Measurements from ENCODE around the gene TNFSF13.

The TNFSF13 gene

GRCh38 chr17:7558544-7559319 is at the start of gene TNFSF13:
Gene TNFSF13, plus strand, starts transcription at chr17:7558750. Its CDS starts 290 bp downstream, at chr17:7559040.
- no peak for DNase-seq

- no peak for DNase-seq
These were observed 49.7 kb upstream of the TNFSF13 start for GRCh38 chr17:7508846-7509245.

- no peak for DNase-seq
These were observed 48.6 kb upstream of the TNFSF13 start for GRCh38 chr17:7509937-7510336.

- no peak for DNase-seq
These were observed 47.4 kb upstream of the TNFSF13 start for GRCh38 chr17:7511108-7511507.

GRCh38 chr17:7512105-7512504 is 46.4 kb upstream of the TNFSF13 start:
- DNase-seq: no peak

- DNase-seq: no peak
These were observed 45.6 kb upstream of the TNFSF13 start for GRCh38 chr17:7512824-7513540.

GRCh38 chr17:7513850-7514419 is 44.6 kb upstream of the TNFSF13 start:
- no peak for DNase-seq

- no peak for DNase-seq
These were observed 42.5 kb upstream of the TNFSF13 start for GRCh38 chr17:7515911-7516610.

GRCh38 chr17:7523033-7523432 is 35.5 kb upstream of the TNFSF13 start:
- no peak for DNase-seq

- no peak for DNase-seq
These were observed 29.7 kb upstream of the TNFSF13 start for GRCh38 chr17:7528842-7529241.

- DNase-seq: no peak
These were observed 28.3 kb upstream of the TNFSF13 start for GRCh38 chr17:7530023-7530900.

GRCh38 chr17:7538050-7538449 is 20.5 kb upstream of the TNFSF13 start:
- DNase-seq: no peak

GRCh38 chr17:7538891-7539545 is 19.5 kb upstream of the TNFSF13 start:
- no peak for DNase-seq

GRCh38 chr17:7541074-7541621 is 17.4 kb upstream of the TNFSF13 start:
- DNase-seq: no peak

GRCh38 chr17:7544911-7545310 is 13.6 kb upstream of the TNFSF13 start:
- no peak for DNase-seq

- no peak for DNase-seq
These were observed 9.8 kb upstream of the TNFSF13 start, which contains the start of gene TNFSF12 for GRCh38 chr17:7548585-7549400. Gene TNFSF12, plus strand, starts transcription at chr17:7549058. Its CDS starts 96 bp downstream, at chr17:7549154.

GRCh38 chr17:7549401-7550055 is 9.0 kb upstream of the TNFSF13 start:
- DNase-seq: no peak

GRCh38 chr17:7550344-7550743 is 8.2 kb upstream of the TNFSF13 start:
- no peak for DNase-seq

- no peak for DNase-seq
These were observed 7.2 kb upstream of the TNFSF13 start for GRCh38 chr17:7551396-7551795.

- no peak for DNase-seq
These were observed 5.9 kb upstream of the TNFSF13 start for GRCh38 chr17:7552621-7553051.

Measured in NCI-H2029 treated with DMSO at 0.1 percent for 48 hours (cell line).